ENCODE measurements around the gene PACRG. TPM values are rescaled to one million over a fixed set of nuclear protein-coding genes. Genes with fewer than 3 reads are reported as not detected.

The PACRG gene
- total RNA-seq, 2 experiments from 2014 or later: 0.66 to 0.81 TPM

DNA sequence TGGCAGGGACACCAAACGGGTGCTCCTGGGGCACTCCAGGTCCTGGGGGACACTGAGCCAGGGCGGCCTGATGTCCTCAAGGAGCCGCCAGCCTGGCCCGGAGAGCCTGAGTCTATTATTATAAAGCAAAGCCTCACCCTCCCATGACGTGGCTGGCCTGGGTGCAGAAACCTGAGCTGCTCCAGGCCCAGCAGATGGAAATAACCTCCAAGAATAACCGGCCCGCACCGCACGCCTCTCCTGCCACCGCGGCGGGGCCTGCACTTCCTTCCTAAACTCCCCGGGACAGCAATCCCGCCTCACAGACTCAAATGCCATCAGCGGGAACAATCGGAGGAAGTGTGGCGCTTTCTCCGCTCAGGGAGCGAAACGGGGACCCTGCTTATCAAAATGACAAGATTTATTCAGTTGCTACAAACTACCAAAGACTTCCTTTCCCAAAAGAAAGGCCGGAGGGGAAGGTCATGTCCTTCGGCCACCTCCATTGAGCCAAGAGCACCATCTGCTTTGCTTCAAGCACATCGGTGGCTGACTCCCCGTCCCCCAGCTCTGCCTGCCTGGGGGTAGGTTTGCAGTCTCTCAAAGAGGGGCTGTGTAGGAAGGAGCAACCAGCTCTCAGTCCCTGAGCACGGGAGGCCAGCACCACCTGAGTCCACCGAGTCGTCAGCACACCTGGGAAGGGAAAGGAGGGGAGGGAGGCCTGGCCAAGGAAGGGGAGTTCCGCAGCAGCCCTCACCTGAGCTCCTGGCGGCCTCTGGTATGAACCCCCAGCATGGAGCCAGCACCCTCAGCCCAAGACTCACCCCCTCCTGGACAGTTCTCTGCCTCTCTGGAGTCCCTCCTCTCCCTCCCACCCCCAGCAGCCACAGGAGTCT lies 608.1 kb downstream of the PACRG start:
- Mint-ChIP-seq H3K36me3 (ENCODE audit: low read depth) (no peaks in the 10 kb centered on the region), H3K27me3 (peaks cover 27% of the 10 kb centered on the region), H3K27ac (no peak overlapping the region), H3K4me1 (ENCODE audit: low read depth) (no peaks in the 10 kb centered on the region), H3K4me3 (no peak overlapping the region), H3K9me3 (no peaks in the 10 kb centered on the region)
- DNase-seq (peak in 2 of 14 experiments; percentile 34 to 36), ATAC-seq (ENCODE audit: poor library complexity) (no peak)
- no peak overlapping the region for H3K27ac ChIP-seq (ENCODE audit: low read depth in 1 of 2, low read length in 2 of 2)
- CTCF ChIA-PET: no interaction called here
- POLR2A ChIA-PET: no interaction called here
- H3K4me1 ChIP-seq (ENCODE audit: insufficient read depth, low read length): no peaks in the 10 kb centered on the region
- peaks cover 0 to 4% of the 10 kb centered on the region in 2 experiments for H3K27me3 ChIP-seq (ENCODE audit: control insufficient read depth in 1 of 2, insufficient read depth in 2 of 2, low read length in 2 of 2)
- intact Hi-C loops (cut with DNase I, micrococcal nuclease): no loop called here
- no peak overlapping the region for H3K4me3 ChIP-seq (ENCODE audit: low read length)
- TF ChIP-seq, protein P1, sequence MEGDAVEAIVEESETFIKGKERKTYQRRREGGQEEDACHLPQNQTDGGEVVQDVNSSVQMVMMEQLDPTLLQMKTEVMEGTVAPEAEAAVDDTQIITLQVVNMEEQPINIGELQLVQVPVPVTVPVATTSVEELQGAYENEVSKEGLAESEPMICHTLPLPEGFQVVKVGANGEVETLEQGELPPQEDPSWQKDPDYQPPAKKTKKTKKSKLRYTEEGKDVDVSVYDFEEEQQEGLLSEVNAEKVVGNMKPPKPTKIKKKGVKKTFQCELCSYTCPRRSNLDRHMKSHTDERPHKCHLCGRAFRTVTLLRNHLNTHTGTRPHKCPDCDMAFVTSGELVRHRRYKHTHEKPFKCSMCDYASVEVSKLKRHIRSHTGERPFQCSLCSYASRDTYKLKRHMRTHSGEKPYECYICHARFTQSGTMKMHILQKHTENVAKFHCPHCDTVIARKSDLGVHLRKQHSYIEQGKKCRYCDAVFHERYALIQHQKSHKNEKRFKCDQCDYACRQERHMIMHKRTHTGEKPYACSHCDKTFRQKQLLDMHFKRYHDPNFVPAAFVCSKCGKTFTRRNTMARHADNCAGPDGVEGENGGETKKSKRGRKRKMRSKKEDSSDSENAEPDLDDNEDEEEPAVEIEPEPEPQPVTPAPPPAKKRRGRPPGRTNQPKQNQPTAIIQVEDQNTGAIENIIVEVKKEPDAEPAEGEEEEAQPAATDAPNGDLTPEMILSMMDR (IDR thresholded peaks at IDR 0.05): no peak
- H3K9me3 ChIP-seq (ENCODE audit: control insufficient read depth in 1 of 2, insufficient read depth in 1 of 2, low read length in 2 of 2): peaks cover 0 to 11% of the 10 kb centered on the region in 2 experiments
- no peaks in the 10 kb centered on the region for H3K36me3 ChIP-seq (ENCODE audit: insufficient read depth, low read length)

DNA sequence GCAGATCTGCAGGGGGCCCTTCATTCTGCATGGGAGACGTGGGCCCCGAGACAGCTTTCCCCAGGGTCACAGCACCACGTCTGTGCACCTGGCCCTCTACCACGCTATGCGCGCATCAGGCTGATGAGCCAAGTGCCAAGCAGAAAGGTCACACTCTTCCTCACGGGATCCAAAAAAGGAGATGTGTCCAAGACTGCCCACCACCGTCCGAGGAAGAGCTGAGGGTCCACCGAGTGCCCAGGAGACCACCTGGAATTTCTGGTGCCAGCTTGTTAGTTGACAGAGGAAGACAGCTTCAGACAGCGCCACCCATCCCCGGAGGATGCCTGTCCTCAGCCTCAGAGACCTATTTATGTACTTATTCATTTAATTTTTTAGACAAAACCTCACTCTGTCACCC lies 609.2 kb downstream of the PACRG start:
- H3K4me3 ChIP-seq (ENCODE audit: low read length): no peak overlapping the region
- no peak for ATAC-seq (ENCODE audit: poor library complexity)
- ChIA-PET POLR2A (no interaction called here), CTCF (no interaction called here)
- TF ChIP-seq, protein P1 (IDR thresholded peaks at IDR 0.05): no peak
- Mint-ChIP-seq H3K36me3 (ENCODE audit: low read depth) (no peaks in the 10 kb centered on the region), H3K4me1 (ENCODE audit: low read depth) (no peaks in the 10 kb centered on the region), H3K4me3 (no peak overlapping the region), H3K27ac (no peak overlapping the region), H3K27me3 (peaks cover 27% of the 10 kb centered on the region), H3K9me3 (no peaks in the 10 kb centered on the region)
- no peak overlapping the region for H3K27ac ChIP-seq (ENCODE audit: low read depth in 1 of 2, low read length in 2 of 2)
- intact Hi-C loops (cut with DNase I, micrococcal nuclease): no loop called here
- peaks cover 0 to 4% of the 10 kb centered on the region in 2 experiments for H3K27me3 ChIP-seq (ENCODE audit: control insufficient read depth in 1 of 2, insufficient read depth in 2 of 2, low read length in 2 of 2)
- H3K9me3 ChIP-seq (ENCODE audit: control insufficient read depth in 1 of 2, insufficient read depth in 1 of 2, low read length in 2 of 2): peaks cover 0 to 11% of the 10 kb centered on the region in 2 experiments
- H3K4me1 ChIP-seq (ENCODE audit: insufficient read depth, low read length): no peaks in the 10 kb centered on the region
- no peak for DNase-seq
- H3K36me3 ChIP-seq (ENCODE audit: insufficient read depth, low read length): no peaks in the 10 kb centered on the region

DNA sequence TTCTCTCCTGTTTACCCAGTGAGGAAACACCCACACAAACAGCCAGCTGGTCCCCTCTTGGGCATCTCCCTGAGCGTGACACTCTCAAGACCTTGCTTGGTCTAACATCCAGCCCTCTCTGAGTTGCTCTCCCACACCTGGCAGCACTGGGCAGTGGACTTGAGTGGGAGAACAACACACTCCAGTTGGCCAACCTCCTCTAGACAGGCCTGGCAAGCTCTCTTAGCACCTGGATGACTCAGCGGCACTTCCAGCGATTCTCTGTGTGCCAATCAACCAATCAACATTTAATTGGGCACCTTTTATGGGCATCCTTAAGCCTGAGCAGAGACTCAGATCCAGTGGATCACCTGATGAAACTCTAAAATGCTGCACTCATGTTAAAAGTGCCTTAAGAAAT lies 610.2 kb downstream of the PACRG start:
- peaks cover 0 to 11% of the 10 kb centered on the region in 2 experiments for H3K9me3 ChIP-seq (ENCODE audit: control insufficient read depth in 1 of 2, insufficient read depth in 1 of 2, low read length in 2 of 2)
- POLR2A ChIA-PET: no interaction called here
- DNase-seq (no peak), ATAC-seq (ENCODE audit: poor library complexity) (no peak)
- Mint-ChIP-seq H3K9me3 (no peaks in the 10 kb centered on the region), H3K27ac (no peak overlapping the region), H3K4me3 (no peak overlapping the region), H3K36me3 (ENCODE audit: low read depth) (no peaks in the 10 kb centered on the region), H3K27me3 (peaks cover 23% of the 10 kb centered on the region), H3K4me1 (ENCODE audit: low read depth) (no peaks in the 10 kb centered on the region)
- CTCF ChIA-PET: no interaction called here
- no peak overlapping the region for H3K4me3 ChIP-seq (ENCODE audit: low read length)
- no peaks in the 10 kb centered on the region for H3K36me3 ChIP-seq (ENCODE audit: insufficient read depth, low read length)
- intact Hi-C loops (cut with DNase I, micrococcal nuclease): no loop called here
- TF ChIP-seq, protein P1 (IDR thresholded peaks at IDR 0.05): no peak
- H3K27me3 ChIP-seq (ENCODE audit: control insufficient read depth in 1 of 2, insufficient read depth in 2 of 2, low read length in 2 of 2): peaks cover 0 to 4% of the 10 kb centered on the region in 2 experiments
- H3K4me1 ChIP-seq (ENCODE audit: insufficient read depth, low read length): no peaks in the 10 kb centered on the region
- H3K27ac ChIP-seq (ENCODE audit: low read depth in 1 of 2, low read length in 2 of 2): no peak overlapping the region
